Activated naive CD4-positive, alpha-beta T cell treated with anti-CD3 and anti-CD28 coated beads, Interleukin-2, amount 50 U/mL, for 72 hours (primary cell): ENCODE data around the gene CPSF4L. TPM values are rescaled to one million over a fixed set of nuclear protein-coding genes. Genes with fewer than 3 reads are reported as not detected.

Experiments
- ATAC-seq, 2 donors: fragments of 150-1000 bp; cut with Tn5 transposase; 2 replicates each; pipeline ENCODE4 v1.10.0; 2021; ENCODE audit warnings: mild to moderate bottlenecking in 2 of 2, moderate library complexity in 2 of 2
- DNase-seq, 2 donors: peaks; one replicate each; pipeline ENCODE4 v3.0.0; 2021 to 2022; ENCODE audit warnings: low spot score in 2 of 2
- H3K27ac Mint-ChIP-seq, 2 donors: one replicate each; pipeline ENCODE4 v1.8.0; 2022; ENCODE audit warnings: mild to moderate bottlenecking in 2 of 2, mixed read lengths in 2 of 2
- H3K36me3 Mint-ChIP-seq, 2 donors: one replicate each; pipeline ENCODE4 v1.8.0; 2022; ENCODE audit warnings: mixed read lengths in 2 of 2
- H3K9me3 Mint-ChIP-seq, 2 donors: one replicate each; pipeline ENCODE4 v1.8.0; 2022; ENCODE audit warnings: mixed read lengths in 2 of 2
- total RNA-seq, 2 donors: library from RNA; stranded (reverse); gene quantifications; one replicate each; pipeline ENCODE4 v1.2.3, GENCODE V29; 2022

The CPSF4L gene
- total RNA-seq, 2 donors from 2014 or later, result not detected

GRCh38 chr17:73292031-73292531, 30.4 kb upstream of the CPSF4L start:
- DNase-seq (no peak), ATAC-seq (peak in 1 of 2 donors; percentile 11)
- Mint-ChIP-seq H3K27ac (no peak overlapping the region), H3K9me3 (no peaks in the 10 kb centered on the region), H3K36me3 (no peaks in the 10 kb centered on the region)

DNA sequence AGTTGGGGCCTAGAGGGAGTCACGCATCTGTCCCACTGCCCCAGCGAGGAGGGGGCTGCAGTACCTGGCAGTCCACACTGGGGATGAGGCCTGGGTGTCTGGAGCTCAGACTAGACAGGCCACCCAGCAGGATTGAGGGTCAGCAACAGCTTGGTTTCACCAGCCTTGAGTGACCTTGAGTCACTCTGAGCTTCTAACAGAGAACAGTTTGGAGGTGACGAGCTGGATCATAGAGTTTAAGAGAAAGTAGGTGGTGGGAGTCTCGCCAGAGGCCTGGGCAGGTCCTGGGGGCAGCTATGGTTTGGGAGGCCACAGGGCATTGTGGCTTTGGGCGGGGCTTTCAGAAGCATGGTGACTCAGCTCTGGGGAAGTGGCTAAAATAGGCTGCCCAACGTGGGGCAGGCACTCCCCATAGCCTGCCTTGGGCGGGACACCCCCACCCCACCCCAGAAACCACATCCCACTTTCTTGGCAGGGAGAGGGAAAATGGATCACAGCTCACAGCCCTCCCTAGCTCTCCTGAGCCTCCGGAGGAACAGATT, 29.7 kb upstream of the CPSF4L start:
- Mint-ChIP-seq H3K36me3 (no peaks in the 10 kb centered on the region), H3K9me3 (no peaks in the 10 kb centered on the region), H3K27ac (peak overlapping the region in 1 of 2 donors; percentile 14)
- peak in 1 of 2 donors; percentile 68 for DNase-seq
- peak; percentile 30 to 87 for ATAC-seq

DNA sequence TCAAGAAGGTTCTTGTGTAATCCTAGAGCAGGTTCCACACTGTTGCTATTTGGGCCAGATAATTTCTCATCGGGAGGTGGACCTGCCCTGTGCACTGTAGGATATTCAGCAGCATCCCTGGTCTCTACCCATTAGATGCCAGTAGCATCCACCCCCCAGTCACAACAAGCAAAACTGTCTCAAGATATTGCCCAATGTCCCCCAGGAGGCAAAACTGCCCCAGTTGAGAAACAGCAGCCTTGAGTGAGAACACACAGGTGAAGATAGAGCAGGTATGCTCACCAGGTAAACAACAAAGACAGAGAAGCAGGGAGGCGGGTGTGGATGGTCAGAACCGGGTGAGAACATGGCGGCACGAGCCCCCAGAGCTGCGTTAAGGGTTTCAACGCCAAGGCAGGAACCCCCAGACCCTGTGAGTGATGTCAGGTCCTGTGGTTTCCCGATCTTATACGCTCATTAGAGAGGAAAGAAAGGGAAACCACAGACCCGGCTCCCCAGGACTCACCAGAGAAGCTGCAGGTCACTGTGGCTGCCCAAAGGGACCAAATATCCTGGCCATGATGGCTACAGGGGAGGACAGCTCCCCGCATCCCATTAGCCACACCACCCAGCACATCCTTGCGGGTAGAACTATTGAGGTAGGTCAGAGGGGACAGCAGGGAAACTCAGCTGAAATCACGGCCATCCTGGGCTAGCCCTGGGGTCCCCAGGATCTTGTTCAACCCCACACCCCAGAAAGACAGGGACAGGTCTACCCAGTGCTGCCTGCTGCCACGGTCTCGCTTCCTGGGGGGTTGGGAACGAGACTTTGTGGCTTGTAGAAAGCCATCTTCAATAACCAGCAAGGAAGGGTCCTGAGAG, 28.9 kb upstream of the CPSF4L start:
- Mint-ChIP-seq H3K36me3 (no peaks in the 10 kb centered on the region), H3K9me3 (no peaks in the 10 kb centered on the region), H3K27ac (peak overlapping the region in 1 of 2 donors; percentile 46)
- DNase-seq, result no peak
- peak in 1 of 2 donors; percentile 41 for ATAC-seq

DNA sequence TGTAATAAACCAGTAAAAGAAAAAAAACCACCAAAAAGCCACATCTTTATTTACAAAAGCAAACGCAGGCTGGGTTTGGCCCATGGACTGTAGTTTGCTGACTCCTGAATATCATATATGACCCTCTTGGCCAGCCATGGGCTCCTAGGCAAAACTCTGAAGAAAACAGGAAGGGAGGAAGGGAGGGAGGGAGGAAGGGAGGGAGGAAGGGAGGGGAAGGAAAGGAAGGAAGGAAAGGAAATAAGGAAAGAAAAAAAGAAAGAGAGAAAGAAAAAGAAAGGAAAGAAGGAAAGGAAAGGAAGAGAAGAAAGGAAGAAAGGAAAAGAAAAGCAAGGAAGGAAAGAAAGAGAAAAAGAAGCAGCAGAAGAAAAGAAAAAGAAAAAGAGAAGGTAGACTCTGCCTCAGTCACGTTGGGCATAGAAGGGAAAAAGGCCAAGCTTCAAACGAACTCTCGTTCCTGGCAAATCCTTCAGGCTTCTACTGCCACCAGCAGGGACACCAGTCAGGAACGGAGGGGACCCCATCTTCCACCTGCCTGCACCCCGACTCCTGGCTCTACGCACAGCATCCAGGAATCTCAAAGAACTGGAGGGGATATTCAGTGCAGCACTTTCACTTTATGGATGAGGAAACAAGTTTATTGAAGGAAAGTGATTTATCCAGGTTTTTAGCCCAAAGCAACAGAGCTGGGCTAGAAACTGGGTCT, 28.0 kb upstream of the CPSF4L start:
- H3K36me3 Mint-ChIP-seq, result no peaks in the 10 kb centered on the region
- peak overlapping the region in 1 of 2 donors; percentile 4 for H3K27ac Mint-ChIP-seq
- no peak for DNase-seq
- H3K9me3 Mint-ChIP-seq, result no peaks in the 10 kb centered on the region
- ATAC-seq, result no peak

DNA sequence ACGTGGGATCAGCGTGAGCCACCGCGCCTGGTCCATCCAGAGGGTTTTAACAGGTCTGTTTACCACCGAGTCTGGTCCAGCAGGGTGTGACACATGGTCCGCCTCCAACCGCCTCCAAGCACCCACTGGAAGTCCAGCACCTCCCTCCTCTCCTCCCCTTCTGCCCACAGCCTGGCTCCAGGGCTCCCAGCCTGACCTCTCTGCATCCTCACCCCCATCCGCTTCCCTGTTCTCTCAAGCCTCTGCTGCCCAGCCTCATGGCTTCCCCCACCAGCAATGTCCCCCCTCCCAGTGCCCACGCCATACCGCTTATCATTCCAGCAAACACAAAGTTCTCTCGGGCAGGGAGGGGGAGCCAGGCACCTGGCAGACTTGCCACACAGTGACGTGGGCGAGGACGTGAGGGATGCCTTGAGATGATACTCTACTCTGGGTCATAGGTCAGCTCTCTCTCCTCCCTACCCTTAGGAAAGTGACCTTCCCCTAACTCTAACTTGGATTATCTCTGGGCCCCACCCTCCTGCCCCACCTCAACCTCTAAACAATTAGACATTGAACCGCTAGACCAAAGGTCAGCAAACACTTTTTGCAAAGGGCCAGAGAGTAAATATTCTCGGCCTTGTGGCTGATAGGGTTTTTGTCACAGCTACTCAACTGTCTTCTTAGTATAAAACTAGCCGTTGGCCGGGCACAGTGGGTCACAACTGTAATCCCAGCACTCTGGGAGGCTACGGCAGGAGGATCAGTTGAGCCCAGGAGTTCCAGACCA, 27.0 kb upstream of the CPSF4L start:
- no peak for ATAC-seq
- Mint-ChIP-seq H3K9me3 (no peaks in the 10 kb centered on the region), H3K27ac (no peak overlapping the region), H3K36me3 (no peaks in the 10 kb centered on the region)
- DNase-seq, result no peak

DNA sequence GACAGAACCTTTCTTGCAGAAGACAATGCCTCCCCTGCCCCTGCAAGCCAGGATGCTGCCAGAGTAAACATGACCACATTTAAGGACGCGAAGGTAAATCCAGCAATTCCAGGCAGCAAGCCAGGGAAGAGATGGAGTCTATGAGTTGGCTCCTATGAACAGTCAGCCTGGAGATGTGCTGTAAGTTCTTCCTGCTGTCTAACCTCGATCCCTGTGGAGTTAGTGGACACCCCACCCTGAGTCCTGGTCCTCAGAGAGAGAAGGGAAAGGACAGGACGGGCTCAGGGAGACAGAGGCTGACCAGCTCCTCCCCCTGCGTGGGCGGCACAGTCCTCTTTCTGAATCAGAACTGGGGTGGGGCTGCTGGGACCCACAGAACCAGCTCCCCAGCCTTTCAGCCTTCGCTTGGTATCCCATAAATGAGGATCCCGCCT, 25.2 kb upstream of the CPSF4L start:
- Mint-ChIP-seq H3K9me3 (no peaks in the 10 kb centered on the region), H3K27ac (no peak overlapping the region), H3K36me3 (no peaks in the 10 kb centered on the region)
- ATAC-seq, result no peak
- no peak for DNase-seq

DNA sequence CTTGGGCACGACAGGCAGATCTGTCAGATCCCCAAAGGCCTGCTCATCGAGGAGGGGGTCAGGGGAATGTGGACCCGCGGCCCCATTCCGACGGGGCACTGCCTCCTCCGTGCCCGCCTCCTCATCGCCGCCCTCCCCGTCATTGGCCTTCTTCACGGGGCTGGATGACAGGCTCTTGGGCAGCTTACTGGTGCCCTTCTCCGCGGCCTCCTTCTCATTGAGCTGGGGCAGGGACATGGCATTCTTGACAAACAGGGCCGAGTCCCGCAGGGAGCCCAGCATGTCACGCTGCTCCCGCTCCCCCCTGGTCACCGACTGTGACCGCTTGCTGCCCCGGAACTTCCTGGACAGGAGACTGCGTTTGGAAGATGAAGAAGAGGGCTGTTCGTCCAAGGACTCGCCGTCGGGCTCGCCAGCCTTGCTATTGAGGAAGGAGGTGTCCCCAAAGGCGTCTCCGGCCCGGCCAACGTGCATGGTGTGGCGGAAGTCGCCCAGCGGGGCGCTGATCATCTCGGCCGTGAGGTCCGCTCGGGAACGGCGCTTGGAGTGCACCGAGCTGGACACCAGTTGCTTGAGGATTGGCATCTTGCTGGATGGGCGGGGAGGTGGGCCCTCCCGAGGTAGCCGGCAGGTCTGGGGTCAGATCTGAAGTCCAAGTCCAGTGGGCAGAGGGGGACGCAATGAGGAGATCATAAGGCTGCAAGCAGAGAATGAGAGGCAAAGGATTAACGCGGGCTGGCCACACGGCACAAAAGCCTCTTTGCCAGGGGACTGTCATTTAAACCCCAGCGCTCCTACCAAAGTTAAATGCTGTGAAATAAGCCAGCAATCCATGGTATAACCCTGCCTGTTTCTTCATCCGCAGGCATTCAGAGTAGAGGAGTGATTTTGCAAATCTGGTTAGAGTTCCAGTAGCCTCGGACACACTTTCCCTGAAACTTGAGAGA, 24.5 kb upstream of the CPSF4L start:
- H3K36me3 Mint-ChIP-seq, result no peaks in the 10 kb centered on the region
- no peak overlapping the region for H3K27ac Mint-ChIP-seq
- ATAC-seq (no peak), DNase-seq (no peak)
- no peaks in the 10 kb centered on the region for H3K9me3 Mint-ChIP-seq

- H3K27ac Mint-ChIP-seq, result no peak overlapping the region
- no peaks in the 10 kb centered on the region for H3K36me3 Mint-ChIP-seq
- ATAC-seq (no peak), DNase-seq (no peak)
- H3K9me3 Mint-ChIP-seq, result no peaks in the 10 kb centered on the region
Measured at GRCh38 chr17:73285603-73285908, 23.9 kb upstream of the CPSF4L start.

GRCh38 chr17:73284906-73285602, 23.4 kb upstream of the CPSF4L start:
- no peaks in the 10 kb centered on the region for H3K36me3 Mint-ChIP-seq
- no peak overlapping the region for H3K27ac Mint-ChIP-seq
- DNase-seq (no peak), ATAC-seq (no peak)
- no peaks in the 10 kb centered on the region for H3K9me3 Mint-ChIP-seq

DNA sequence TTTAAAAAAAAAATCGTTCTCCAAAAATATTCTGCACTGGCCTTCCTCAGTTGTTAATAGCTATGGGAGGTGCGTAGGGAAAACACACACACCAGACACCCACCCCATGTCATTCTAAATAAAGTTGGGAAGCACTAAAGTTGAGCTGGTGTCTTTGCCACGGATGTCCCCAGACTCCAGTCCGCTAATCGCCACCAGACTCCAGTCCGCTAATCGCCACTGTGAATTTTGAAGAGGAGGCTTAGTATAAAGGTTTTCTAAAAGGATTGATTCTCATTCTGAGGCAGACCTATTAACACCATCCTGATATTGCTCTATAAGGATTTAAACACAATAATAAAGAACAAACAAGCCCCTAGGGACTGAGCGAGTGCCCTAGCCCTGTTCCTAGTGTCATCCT, 22.7 kb upstream of the CPSF4L start:
- Mint-ChIP-seq H3K9me3 (no peaks in the 10 kb centered on the region), H3K36me3 (no peaks in the 10 kb centered on the region)

DNA sequence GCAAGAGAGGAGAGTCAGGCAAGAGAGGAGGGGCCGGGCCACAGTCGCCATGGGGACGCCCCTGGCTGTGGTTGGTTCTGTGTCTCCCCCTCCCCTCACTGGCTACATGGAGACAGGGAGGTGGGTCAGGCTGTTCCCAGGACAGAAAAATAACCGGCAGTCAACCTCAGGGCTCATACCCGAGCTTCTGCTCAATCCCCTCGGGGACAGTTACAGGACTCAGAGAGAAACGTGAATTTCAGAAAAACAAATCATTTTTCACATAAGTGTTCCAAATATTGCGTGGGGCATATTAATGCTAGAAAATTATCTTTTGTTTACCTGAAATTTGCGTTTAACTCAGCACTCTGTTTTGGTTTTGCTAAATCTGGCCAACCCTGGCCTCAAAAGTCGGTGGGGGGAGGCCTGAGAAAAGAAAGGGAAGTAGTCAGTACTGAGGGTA, 22.2 kb upstream of the CPSF4L start:
- ATAC-seq (no peak), DNase-seq (no peak)
- no peaks in the 10 kb centered on the region for H3K36me3 Mint-ChIP-seq
- H3K27ac Mint-ChIP-seq, result no peak overlapping the region
- no peaks in the 10 kb centered on the region for H3K9me3 Mint-ChIP-seq

More for the DNA sequence above, 22.7 kb upstream of the CPSF4L start:
- no peak for DNase-seq
- no peak overlapping the region for H3K27ac Mint-ChIP-seq
- ATAC-seq, result no peak

DNA sequence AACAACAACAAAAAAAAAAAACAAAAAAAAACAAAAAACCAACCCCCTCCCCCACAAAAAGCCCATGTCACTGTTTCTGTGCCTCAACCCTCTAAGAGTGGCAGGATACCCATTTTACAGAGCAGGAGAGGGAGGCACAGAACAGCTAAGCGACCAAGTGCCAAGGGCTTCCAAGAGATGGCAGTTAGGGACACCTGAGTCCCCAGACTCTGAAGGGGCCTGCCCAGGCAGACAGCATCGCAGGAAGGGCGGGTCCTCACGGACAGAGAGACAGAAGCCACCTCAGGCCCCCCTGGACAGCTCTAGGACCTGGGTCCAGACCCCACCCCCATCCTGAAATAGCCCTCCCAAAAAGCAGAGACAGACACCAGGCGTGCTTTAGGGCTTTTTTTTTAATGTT, 21.6 kb upstream of the CPSF4L start:
- ATAC-seq (no peak), DNase-seq (no peak)
- H3K36me3 Mint-ChIP-seq, result no peaks in the 10 kb centered on the region
- H3K9me3 Mint-ChIP-seq, result no peaks in the 10 kb centered on the region
- no peak overlapping the region for H3K27ac Mint-ChIP-seq

GRCh38 chr17:73282629-73283028, 20.9 kb upstream of the CPSF4L start:
- no peaks in the 10 kb centered on the region for H3K9me3 Mint-ChIP-seq
- no peak for DNase-seq
- ATAC-seq, result no peak
- H3K36me3 Mint-ChIP-seq, result no peaks in the 10 kb centered on the region
- H3K27ac Mint-ChIP-seq, result no peak overlapping the region

GRCh38 chr17:73281928-73282327, 20.2 kb upstream of the CPSF4L start:
- no peak for DNase-seq
- Mint-ChIP-seq H3K36me3 (no peaks in the 10 kb centered on the region), H3K9me3 (no peaks in the 10 kb centered on the region), H3K27ac (no peak overlapping the region)
- no peak for ATAC-seq

- DNase-seq (no peak), ATAC-seq (no peak)
- no peak overlapping the region for H3K27ac Mint-ChIP-seq
- H3K9me3 Mint-ChIP-seq, result no peaks in the 10 kb centered on the region
- H3K36me3 Mint-ChIP-seq, result no peaks in the 10 kb centered on the region
Measured at GRCh38 chr17:73280191-73280590, 18.5 kb upstream of the CPSF4L start.
